ENCODE results near the gene ZNF783.
"Not testable (repeated sequence)": the region's sequence is repeated elsewhere in the genome, so short reads cannot be mapped to it uniquely, and the experiment has no call there.

Gene ZNF783

DNA sequence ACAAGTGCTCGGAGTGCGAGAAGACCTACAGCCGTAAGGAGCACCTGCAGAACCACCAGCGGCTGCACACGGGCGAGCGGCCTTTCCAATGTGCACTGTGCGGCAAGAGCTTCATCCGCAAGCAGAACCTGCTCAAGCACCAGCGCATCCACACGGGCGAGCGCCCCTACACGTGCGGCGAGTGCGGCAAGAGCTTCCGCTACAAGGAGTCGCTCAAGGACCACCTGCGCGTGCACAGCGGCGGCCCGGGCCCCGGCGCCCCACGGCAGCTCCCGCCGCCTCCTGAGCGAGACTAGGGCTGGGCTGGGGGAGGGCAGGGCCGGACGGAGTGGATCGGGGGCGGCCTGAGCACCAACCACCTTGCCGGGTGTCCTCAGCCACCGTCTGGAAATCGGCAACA is 37.6 kb upstream of the ZNF783 start:
- no peaks in the 10 kb centered on the region for H4K20me1 ChIP-seq (ENCODE audit: insufficient read depth, low read length)
- H3K4me1 ChIP-seq (ENCODE audit: low read length) = no peaks in the 10 kb centered on the region
- TF ChIP-seq, protein P1, sequence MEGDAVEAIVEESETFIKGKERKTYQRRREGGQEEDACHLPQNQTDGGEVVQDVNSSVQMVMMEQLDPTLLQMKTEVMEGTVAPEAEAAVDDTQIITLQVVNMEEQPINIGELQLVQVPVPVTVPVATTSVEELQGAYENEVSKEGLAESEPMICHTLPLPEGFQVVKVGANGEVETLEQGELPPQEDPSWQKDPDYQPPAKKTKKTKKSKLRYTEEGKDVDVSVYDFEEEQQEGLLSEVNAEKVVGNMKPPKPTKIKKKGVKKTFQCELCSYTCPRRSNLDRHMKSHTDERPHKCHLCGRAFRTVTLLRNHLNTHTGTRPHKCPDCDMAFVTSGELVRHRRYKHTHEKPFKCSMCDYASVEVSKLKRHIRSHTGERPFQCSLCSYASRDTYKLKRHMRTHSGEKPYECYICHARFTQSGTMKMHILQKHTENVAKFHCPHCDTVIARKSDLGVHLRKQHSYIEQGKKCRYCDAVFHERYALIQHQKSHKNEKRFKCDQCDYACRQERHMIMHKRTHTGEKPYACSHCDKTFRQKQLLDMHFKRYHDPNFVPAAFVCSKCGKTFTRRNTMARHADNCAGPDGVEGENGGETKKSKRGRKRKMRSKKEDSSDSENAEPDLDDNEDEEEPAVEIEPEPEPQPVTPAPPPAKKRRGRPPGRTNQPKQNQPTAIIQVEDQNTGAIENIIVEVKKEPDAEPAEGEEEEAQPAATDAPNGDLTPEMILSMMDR (IDR thresholded peaks at IDR 0.05; ENCODE audit: low read depth, low read length) = no peak
- TF ChIP-seq EZH2phosphoT487 (IDR thresholded peaks at IDR 0.05; ENCODE audit: low read depth) = no peak
- no peaks in the 10 kb centered on the region for H3K9me3 ChIP-seq (ENCODE audit: insufficient read depth, low read length)
- no peak overlapping the region for H3K27ac ChIP-seq (ENCODE audit: low read length)
- no peaks in the 10 kb centered on the region for H3K79me2 ChIP-seq (ENCODE audit: low read length)
- H2AFZ ChIP-seq (ENCODE audit: low read depth, low read length) = no peak overlapping the region
- H3K27me3 ChIP-seq (ENCODE audit: low read depth, low read length) = no peaks in the 10 kb centered on the region
- no peak overlapping the region for H3K9ac ChIP-seq (ENCODE audit: low read length)
- H3K4me2 ChIP-seq (ENCODE audit: low read length) = no peak overlapping the region
- no peak overlapping the region for H3K4me3 ChIP-seq (ENCODE audit: low read length)
- peaks cover 23% of the 10 kb centered on the region for H3K36me3 ChIP-seq (replicated peaks; ENCODE audit: low read depth, low read length)

DNA sequence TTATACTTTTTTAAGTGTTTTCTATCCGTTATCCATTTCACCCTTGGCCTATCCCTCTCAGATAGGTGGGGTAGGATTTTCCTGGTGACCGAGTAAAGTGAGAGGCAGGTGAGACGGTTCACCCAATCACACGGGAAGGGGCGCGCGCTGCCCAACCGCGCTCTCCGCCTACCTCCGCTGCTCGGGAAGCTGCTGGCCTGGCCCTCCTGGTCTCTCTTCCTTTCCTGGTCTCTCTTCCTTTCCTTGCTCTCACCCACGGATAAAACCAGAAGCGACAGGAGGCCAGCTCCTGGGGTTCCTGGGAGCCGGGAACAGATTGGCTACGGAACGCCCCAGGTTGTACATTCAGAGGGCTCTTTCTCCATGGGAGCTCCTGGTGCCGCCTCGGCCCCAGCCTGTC is 36.9 kb upstream of the ZNF783 start:
- TF ChIP-seq EZH2phosphoT487 (IDR thresholded peaks at IDR 0.05; ENCODE audit: low read depth) = no peak
- TF ChIP-seq, protein P1 (IDR thresholded peaks at IDR 0.05; ENCODE audit: low read depth, low read length) = no peak
- Histone ChIP-seq H3K27ac (ENCODE audit: low read length) (no peak overlapping the region), H4K20me1 (ENCODE audit: insufficient read depth, low read length) (no peaks in the 10 kb centered on the region), H3K4me2 (ENCODE audit: low read length) (no peak overlapping the region), H3K4me3 (ENCODE audit: low read length) (no peak overlapping the region), H2AFZ (ENCODE audit: low read depth, low read length) (no peak overlapping the region), H3K9me3 (ENCODE audit: insufficient read depth, low read length) (no peaks in the 10 kb centered on the region), H3K4me1 (ENCODE audit: low read length) (no peaks in the 10 kb centered on the region), H3K36me3 (replicated peaks; ENCODE audit: low read depth, low read length) (peaks cover 23% of the 10 kb centered on the region), H3K9ac (ENCODE audit: low read length) (no peak overlapping the region), H3K27me3 (ENCODE audit: low read depth, low read length) (no peaks in the 10 kb centered on the region), H3K79me2 (ENCODE audit: low read length) (no peaks in the 10 kb centered on the region)

DNA sequence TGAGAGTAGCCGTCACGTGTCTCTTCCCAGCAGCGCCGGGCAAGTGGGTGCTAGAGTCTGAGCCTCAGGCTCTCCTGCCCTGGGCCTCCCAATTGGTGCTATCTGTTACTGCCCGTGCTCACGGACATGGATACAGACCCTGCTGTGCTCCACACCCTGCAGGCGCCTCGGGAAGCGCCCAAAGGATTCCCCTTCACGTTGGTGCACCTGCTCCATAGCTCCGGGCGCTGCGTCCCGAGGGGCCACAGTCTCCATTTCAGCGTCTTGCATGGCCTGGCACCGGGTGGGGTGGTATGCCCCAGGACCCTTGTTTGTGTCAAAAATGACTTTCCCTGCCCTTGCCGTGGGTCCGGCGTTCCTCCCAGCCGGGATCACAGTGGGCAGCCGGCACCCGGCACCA is 36.3 kb upstream of the ZNF783 start:
- Histone ChIP-seq H4K20me1 (ENCODE audit: insufficient read depth, low read length) (no peaks in the 10 kb centered on the region), H3K27me3 (ENCODE audit: low read depth, low read length) (no peaks in the 10 kb centered on the region), H3K4me3 (ENCODE audit: low read length) (no peak overlapping the region), H3K27ac (ENCODE audit: low read length) (no peak overlapping the region), H3K4me2 (ENCODE audit: low read length) (no peak overlapping the region), H3K79me2 (ENCODE audit: low read length) (no peaks in the 10 kb centered on the region), H3K36me3 (replicated peaks; ENCODE audit: low read depth, low read length) (peaks cover 23% of the 10 kb centered on the region), H3K9ac (ENCODE audit: low read length) (no peak overlapping the region), H3K4me1 (ENCODE audit: low read length) (no peaks in the 10 kb centered on the region), H3K9me3 (ENCODE audit: insufficient read depth, low read length) (no peaks in the 10 kb centered on the region), H2AFZ (ENCODE audit: low read depth, low read length) (no peak overlapping the region)
- TF ChIP-seq, protein P1 (IDR thresholded peaks at IDR 0.05; ENCODE audit: low read depth, low read length) = no peak
- TF ChIP-seq EZH2phosphoT487 (IDR thresholded peaks at IDR 0.05; ENCODE audit: low read depth) = no peak

DNA sequence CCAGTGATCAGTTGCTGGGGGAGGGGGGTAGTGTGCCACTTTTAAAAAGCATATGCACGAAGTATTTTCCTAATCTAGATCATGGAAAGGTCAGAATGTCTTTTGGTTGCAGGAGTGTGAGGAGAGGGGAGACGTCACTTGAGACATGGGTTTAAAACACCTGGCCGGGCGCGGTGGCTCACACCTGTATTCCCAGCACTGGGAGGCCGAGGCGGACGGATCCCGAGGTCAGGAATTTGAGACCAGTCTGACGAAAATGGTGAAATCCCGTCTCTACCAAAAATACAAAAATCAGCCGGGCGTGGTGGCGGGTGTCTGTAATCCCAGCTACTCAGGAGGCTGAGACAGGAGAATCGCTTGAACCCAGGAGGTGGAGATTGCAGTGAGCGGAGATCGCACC is 35.6 kb upstream of the ZNF783 start:
- not testable (repeated sequence) for H4K20me1 ChIP-seq (ENCODE audit: insufficient read depth, low read length); H3K27me3 ChIP-seq (ENCODE audit: low read depth, low read length); H3K4me1 ChIP-seq (ENCODE audit: low read length); H3K9me3 ChIP-seq (ENCODE audit: insufficient read depth, low read length); H3K4me3 ChIP-seq (ENCODE audit: low read length); H3K27ac ChIP-seq (ENCODE audit: low read length); H2AFZ ChIP-seq (ENCODE audit: low read depth, low read length); H3K79me2 ChIP-seq (ENCODE audit: low read length); H3K9ac ChIP-seq (ENCODE audit: low read length); H3K4me2 ChIP-seq (ENCODE audit: low read length)
- H3K36me3 ChIP-seq (replicated peaks; ENCODE audit: low read depth, low read length) = peaks cover 18% of the 10 kb centered on the region

Measured in OCI-LY3 (cell line).